IPS-11a (cell line): ENCODE results near the gene DEXI.
"Not testable (repeated sequence)": the region's sequence is repeated elsewhere in the genome, so short reads cannot be mapped to it uniquely, and the experiment has no call there.

Experiments
- H3K4me3 ChIP-seq: one replicate; pipeline ENCODE4 v1.5.1; 2013; ENCODE audit warnings: low read depth, low read length, control low read depth

The DEXI gene

DNA sequence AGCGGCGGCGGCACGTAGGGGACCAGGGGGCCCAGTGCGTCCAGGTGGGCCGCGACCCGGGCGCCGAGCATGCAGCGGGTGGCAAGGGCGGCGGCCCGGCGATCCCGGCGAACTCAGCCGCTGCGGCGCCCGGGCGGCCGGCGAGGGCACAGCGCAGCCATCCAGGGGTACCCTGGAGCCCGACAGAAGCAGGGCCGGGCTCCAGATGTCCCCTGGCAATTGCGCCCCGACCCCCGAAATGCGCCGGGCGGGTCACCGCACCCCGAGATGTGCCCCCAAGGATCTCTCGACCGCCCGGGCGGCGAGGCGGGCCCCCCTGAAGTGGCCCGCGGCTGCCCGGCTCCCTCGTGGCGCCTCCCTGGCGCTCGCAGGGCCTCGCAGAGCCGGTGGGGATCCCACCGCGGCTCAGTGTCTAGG lies 325 bp downstream of the DEXI start:
- H3K4me3 ChIP-seq = peak overlapping the region; percentile 41

DNA sequence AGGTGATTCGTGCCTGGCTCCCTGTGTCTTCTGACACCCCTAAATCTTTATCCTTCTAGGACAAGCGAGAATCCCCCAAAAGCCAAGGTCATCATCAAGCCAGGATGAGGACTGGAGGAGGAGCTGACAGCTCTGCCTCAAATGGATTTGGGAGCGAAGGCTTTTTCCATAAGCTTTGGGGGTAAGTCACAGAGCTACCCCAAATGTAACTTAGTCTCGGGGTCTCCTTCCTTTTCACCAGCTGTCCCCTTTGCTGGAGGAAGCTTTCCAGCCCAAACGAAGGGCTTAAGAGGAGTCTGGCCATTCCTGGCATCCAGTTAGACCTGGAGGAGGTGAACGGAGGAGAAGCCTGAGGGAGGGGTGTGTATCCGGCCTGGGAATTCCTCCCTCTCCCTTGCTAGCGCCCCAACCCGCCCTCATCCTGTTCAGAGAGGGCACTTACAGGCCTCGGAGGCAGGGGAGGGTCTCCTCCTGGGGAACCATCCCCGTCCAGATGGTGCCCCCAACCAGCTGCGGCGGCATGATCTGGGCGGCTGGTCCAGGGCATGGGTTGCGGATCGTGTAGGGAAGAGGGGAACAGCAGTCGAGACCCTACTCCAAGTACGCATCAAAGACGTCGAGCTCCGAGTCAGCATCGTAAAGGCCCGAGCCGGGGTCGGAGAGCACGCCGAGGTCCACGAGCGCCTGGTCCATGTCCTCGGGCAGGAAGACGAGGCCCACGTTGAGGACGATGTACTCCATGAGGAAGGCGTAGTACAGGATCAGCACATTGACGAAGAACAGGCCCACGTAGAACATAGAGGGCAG lies 938 bp downstream of the DEXI start:
- H3K4me3 ChIP-seq = peak overlapping the region; percentile 41

DNA sequence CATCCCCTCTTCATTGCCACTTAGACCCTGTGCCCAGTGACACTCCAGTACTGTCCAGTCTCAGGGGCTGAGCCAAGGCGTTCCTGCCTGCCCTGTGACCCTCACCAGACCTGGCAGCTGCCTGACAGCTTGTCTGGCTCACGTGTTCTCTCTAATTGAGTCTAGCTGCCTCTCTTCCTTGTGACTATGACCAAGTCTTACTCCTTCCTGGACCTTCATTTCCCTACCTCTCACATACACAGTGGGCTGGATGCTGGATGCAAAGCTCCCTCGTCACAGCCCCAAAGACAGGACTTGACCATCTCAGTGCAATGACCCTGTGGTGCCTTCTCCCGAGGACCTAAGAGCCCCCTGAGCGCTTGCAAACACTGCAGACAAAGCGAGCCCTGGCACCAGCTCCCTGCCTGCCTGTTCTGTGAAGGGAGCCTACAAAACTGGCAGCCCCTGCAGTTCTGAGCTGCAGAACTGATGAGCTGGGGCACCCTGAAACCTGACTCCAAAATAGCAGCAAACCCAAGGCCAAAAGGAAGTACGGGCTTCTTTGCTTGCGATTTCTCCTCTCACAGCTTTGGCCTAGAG lies 1.7 kb downstream of the DEXI start:
- peak overlapping the region; percentile 41 for H3K4me3 ChIP-seq

DNA sequence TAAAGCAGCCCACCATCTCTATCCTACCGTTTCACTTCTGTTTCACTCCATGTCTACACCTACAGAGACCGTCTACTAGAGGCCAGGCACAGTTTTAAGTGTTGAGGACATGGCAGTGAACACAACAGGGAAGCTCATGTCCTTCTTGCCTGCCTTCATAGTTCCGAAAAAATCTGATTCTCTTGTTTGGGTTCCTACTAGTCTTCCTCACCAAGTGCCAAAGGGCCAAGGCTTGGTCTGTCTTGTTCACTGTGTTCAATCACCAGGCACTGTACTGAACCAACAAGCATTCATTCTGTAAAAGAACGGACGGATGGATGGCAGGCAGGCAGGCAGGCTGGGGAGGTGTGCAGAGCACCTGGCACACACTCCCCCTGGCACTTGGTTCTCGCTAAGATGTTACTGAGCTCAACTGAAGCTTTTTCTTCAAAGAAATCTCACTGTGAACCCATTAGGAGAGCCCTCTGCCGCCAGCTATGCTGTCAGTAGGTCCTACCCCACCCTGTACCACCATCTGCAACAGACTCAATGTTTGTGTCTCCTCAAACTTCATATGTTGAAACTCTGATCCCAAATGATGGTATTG lies 2.5 kb downstream of the DEXI start:
- no peak overlapping the region for H3K4me3 ChIP-seq

DNA sequence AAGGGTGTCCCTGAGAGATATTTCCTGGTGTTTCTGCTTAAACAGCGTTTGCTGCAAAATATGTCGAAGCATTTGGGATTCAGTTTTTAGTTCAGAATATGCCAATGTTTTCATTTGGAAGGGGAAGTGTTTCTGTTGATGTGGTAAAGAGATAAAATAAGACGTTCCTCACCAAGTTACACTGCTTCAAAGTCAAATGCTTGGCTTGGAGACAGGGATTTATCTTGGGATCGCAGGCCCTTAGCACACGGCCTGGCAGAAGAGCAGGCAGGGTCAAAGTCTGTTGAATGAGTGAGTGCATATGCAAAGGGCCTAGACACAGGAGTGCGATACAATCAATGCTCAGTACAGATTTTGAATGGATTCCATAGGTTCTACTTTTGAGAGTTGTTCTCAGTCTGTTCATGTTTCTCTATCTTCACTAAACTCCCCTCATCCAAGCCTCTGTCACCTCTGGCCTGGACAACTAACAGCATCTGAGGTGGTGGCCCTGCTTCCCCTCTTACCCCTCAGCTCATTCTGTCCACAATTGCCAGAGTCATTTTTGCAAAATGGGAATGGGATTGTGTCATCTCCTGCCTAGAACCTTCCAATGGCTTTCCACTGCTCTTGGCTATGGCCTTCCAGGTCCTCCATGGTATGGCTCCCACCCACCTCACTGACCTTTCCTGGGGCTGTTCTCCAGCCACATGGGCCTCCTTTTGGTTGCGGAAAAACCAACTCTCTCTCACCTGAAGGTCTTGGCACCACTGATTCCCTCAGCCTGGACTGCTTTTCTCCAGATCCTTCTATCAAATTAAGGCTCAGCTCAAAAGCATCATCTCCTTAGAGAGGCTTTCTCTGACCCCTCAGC lies 3.2 kb downstream of the DEXI start:
- no peak overlapping the region for H3K4me3 ChIP-seq

DNA sequence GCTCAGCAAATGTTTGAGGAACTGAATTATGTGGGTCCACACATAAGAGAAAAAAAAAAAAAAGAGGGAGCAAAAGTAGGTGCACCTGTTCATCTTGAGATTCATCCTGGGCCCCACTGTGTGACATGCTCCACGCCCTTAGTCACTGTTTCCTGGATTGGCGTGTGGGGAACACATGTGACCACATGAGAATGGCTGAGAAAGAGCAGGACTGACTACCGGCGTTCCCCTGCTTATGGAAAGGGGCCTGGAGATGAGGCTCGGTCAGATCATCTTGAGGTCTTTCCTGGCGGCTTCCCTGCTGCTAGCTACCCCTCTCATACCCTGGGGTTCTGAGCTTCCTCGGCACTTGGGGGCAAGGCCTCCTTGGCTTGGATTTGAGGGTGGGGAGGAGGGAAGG lies 3.9 kb downstream of the DEXI start:
- no peak overlapping the region for H3K4me3 ChIP-seq

DNA sequence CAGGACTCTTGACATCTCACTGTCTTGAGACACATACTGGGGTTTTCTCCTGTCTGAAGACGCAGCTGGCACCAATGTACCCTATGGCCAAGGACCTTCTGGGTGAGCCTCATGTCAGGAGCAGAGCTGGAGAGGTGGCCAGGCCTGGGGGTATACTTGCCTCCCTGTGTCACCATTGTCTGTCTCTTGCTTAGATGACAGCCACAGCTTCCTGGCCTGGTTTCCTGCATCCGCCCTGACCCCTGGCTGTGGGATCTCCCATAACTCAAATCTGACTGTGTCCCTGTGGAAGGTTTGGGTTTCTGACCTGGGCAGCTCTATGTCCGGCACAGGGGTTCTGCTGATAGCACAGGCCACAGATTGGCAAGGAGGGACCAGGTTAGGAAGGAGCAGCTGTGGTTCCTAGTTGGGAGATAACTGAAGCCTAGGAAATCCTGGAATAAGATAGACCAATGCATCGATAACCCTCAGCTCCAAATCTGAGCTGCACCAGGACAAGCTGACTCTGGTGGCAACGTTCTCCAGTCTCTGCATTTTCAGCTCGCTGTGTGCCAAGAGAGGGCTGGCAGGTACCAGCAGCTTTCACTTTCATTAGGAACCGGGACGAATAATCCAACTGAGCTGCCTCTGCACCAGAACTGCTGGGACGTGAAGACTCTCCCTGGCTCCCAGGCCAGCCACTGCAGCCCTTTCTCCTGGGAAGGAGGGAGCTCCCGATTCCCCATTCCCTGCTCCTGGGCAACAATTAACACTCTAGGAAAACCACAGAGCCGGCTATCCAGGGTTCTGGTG lies 5.0 kb downstream of the DEXI start:
- H3K4me3 ChIP-seq = no peak overlapping the region

DNA sequence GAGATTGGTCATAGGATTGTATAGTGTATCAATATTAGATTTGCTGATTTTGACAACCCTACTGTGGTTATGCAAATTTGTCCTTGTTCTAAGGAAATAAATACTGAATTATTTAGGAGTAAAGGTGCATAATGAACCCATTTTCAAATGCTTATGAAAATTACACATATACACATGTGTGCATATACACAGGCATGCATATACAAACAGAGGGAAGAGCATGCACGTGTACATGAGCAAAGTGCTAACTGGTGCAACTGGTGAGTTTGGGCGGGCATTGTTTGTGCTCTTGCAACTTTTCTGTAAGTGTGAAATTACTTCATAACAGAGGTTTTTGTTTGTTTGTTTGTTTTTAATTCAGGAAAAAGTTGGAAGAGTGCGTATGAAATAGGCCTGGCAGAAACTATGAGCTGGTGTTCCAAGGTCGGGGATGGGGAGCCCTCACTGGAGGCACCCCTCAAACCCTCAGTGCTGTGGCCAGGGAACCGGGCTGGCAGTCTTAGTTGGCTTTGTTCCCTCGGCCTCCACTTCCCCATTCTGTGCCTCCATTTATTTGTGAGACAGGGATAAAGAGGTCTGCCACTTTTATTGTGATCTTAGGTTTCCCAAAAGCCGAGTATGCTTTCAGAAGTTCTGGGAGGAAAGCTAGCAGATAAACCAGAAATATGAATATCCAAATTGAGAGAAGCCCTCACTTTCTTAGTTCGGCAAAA lies 5.8 kb downstream of the DEXI start:
- no peak overlapping the region for H3K4me3 ChIP-seq

DNA sequence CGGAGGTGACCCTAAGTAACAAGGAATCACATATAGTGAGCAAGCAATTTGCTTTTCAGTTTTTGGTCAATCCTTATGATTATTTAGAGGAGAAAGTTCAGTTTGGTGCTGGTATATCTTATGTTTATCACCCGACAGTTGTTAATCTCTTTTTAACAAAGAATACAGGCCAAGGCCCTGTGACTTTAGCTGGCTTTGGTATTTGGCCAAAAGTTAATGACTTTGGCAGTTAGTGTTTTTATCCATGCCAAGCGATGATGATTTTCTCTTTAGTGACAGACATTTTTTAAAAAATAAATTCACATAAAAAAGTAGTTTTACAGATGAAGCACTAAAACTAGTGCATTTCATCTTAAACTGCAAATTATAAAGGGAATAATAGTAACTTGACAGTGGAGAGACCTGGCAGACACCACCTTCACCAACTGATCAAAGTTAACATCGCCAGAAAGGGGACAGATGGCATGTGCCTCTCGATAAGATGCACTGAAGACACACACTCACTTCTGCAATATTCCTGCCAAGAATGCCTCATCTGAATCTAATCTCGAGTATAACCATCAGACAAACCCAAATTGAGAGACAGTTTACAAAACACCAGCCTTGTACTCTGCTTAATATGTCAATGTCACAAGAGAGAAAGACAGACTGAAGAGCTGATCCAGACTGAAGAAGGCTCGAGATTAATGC lies 6.9 kb downstream of the DEXI start:
- no peak overlapping the region for H3K4me3 ChIP-seq

DNA sequence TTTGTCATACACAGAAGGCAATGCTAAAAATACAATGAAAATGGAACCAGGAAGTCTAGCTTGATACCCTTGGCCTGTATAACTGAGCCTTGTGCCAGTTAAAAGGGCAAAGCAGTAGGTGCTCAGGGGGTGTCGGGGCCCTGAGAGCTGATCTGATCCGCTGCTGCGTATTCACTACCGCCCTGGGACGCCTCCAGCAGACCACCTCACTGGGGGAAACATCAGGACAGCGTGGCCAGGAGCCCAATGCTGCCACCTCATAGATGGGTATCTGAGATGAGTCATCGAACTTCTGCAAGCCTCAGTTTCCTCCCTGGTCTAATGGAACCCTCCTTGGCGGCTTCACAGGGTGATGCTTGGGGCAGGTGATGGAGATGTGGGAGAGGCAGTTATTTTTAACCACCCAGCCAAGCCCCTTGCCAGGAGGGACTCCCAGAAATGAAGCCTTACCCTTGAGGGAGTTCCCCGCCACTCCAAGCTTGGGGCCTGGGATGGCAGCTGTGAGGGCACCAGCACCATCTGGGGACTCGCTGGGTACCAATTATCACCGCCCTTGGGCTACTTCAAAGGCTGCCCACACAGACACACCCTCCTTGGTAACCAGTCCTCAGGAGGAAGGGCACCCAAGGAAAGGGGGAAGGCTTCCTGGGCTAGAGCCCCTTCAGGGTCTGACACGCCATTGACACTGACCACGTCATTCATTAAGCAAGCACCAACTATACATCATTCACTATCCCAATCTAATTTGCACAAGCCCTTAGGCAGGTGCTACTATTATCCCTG lies 7.8 kb downstream of the DEXI start:
- no peak overlapping the region for H3K4me3 ChIP-seq

DNA sequence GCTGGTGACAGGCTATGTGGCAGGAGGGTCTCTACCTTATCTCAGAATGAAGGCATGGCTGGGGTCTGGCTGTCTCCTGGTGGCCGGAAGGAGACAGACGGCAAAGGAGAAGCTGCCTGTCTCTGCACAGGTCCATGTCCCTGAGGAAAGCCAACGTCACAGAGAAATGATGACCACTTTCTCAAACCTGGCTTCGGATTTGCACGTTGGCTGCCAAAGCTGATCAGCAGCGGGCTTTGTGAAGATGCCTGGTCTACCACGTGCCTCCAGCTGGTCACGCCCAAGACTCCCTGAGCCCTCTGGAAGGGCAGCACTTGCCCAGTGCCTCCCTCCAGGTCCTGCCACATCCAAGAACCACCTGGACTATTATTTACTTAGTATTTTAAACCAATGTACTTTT lies 8.4 kb downstream of the DEXI start:
- H3K4me3 ChIP-seq = no peak overlapping the region

DNA sequence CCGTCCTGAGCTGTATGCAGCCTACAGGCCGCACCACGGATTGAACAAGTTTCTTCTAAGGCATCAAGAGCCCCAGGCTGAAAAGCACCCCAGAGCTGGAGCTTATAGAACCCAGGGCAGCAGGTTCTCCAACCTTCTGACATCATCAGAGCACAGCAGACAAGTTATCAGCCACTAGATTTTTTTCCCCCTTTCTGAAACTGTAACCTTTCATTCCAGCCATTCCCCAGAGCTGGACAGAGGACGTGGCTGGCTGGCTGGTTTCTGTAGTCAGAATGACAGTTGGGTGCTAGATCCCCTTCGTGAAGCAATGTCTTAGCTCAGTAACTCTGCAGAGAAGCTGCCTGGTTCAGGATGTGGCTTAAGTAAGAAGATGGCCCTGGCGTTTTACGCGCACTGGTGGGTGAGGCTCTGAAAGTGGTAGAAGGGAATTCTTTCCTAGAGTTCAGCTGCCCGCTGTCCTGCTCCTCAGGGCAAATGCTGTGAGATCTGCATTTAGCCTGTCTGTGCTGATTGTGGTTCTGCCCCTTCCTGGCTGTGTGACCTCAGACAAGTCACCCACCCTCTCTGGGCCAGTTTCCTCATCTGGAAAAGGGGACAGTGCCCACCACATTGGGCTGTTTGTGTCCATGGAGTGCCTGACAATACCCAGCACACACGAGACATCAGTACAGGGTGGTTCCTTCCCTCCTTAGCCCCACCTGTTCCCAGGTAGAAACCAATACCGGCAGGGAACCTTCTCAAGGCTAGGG lies 9.1 kb downstream of the DEXI start:
- H3K4me3 ChIP-seq = no peak overlapping the region

DNA sequence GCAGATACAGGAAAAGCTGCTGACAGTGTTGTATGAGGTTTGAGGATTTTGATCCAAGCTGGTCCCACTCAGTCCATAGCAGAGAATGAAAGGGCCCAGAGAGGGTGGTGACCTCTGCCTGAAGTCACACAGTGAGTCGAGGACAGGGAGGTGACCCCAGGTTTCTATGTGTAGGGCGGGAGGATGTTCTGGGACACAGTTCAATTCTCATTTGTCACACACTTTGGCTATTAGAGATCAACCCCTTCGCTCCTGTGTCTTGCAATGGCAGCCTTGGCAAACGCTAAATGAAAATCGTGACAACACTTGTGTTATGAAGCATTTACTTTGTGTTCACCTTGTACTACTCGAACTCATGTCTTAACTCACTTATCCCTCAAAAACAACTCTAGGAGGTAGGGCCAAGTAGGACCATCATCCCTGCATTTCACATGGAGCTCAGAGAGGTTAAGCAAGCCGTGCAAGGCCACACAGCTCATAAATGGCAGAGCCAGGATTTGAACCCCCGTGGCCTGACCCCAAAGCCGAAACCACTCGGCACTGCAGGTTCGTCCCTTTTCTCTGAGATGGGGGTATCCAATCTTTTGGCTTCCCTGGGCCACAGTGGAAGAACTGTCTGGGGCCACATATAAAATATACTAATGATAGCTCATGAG lies 10.2 kb downstream of the DEXI start:
- no peak overlapping the region for H3K4me3 ChIP-seq

DNA sequence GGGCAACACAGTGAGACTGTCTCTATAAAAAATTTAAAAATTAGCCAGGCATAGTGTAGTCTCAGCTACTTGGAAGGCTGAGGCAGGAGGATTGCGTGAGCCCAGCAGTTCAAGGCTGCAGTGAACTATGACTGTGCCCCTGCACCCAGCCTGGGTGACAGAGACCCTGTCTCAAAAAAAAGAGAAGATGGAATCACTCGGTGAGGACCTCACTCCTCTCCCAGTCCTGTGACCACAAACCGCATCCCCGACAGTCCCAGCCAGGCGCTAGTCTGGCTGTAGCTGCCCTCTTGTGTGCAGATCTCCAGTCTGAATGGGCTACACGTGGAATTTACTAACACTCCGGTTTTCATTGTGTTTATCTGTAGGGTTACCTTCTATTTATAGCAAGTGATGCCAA lies 11.1 kb downstream of the DEXI start:
- H3K4me3 ChIP-seq = no peak overlapping the region

DNA sequence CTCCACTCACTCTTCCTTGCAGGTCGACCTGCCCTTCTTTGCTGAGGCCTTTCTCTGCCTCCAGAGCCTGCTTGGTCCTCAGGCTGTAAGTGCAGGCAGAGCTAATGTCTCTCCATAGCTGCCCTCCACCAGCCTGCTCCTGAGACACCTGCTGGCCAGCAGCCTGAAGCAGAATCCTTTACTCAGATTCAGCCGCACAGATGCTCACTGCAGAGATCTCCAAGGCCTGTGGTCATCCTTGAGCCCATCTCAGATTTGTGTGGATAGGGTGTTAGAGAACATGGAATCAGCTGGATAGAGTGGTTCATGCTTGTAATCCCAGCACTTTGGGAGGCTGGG lies 11.5 kb downstream of the DEXI start:
- H3K4me3 ChIP-seq = no peak overlapping the region

DNA sequence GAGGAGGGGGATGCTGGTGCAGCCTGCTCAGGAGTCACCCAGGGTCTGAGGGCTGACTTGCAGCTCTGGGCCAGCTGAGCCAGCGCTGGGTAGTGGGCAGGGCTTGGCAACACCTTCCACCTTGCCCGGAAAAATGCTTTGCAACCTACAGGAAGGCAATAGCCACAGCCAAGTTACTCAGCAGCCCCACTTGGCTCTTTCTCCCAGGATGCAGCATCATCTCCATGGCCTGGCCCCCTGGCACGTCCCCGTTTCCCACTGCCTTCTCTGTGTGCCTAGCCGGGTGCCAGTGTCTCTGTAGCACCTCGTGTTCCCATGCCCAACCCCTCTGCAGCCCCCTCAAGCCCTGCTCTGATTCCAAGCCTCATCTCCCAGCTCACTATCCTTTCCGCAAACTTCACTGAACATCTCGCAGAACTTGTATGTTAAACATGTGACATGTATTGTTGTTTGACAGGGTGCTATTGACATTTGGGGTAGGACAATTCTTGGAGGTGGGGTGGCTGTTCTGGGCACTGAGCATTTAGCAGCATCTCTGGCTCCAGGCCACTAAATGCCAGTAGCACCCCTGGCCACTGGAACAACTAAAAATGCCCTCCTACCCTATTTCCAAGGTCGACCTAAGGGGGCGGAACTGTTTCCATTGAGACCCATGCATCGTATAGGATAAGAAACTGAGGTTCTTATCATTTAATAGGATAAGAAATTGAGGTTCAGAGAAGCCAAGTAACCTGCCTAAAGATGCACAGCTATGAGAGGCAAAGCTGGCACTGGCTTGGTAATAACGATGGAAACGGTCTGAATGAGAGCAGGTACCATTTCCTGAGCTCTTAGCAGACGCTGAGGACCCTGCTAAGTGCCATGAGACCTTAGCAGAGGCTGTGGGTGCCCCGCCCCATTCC lies 12.2 kb downstream of the DEXI start:
- H3K4me3 ChIP-seq = no peak overlapping the region

DNA sequence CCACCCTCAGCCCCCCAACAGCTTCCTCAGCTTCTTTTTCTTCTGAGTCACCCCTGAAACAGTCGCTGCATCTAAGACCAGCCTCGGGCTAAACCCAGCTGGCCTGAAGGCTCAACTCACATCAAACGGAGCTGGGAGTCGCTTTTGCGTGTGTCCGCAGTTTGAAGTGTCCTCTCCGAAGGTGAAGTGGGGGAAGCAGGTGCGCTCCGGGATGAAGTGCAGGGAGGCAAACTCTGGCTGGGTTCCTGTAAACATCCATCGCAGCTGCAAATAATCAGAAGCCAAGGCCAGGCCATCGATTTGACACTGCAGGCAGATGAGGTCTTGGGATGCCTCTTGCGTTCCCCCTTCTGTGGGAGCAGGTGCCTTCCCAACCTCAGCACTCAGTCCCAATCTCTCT lies 13.2 kb downstream of the DEXI start:
- H3K4me3 ChIP-seq = not testable (repeated sequence)
